Measurements from ENCODE around the gene CYB5A.

GRCh38 chr18:74268175-74268574 is 23.6 kb downstream of the CYB5A start:
- TF ChIP-seq POLR2A (IDR thresholded peaks at IDR 0.05), result no peak
- no peak for TF ChIP-seq CTCF (IDR thresholded peaks at IDR 0.05)

Measured in thyroid gland (tissue), 4 donors.